CD4-positive, alpha-beta memory T cell (primary cell): ENCODE measurements around the gene MLLT6. TPM values are rescaled to one million over a fixed set of nuclear protein-coding genes. Genes with fewer than 3 reads are reported as not detected.
A peak's percentile ranks its signal among the peaks of the same experiment; 100 is the strongest.

ENCODE experiments used
- CTCF ChIA-PET: fragments of 350-600 bp; sonication (Branson Sonifier 250); formaldehyde crosslinking; loops from one replicate; lab custom pipeline; 2021; ENCODE audit warnings: inconsistent platforms; ENCODE audit not compliant: partially characterized antibody; lab: Charles Lee
- POLR2A ChIA-PET: fragments of 350-600 bp; sonication (Branson Sonifier 250); formaldehyde crosslinking; loops from one replicate; lab custom pipeline; 2021; ENCODE audit not compliant: partially characterized antibody; lab: Charles Lee
- DNase-seq, 5 donors: peaks; one replicate each; pipeline versions ENCODE4 v3.0.0 to v3.0.0-alpha.2; 2020 to 2022; ENCODE audit warnings: mixed read lengths in 1 of 5
- H3K27ac ChIP-seq: one replicate; pipeline ENCODE4 v1.7.0; 2013; ENCODE audit warnings: low read depth, low read length
- H3K27me3 ChIP-seq: 2 replicates; pipeline ENCODE4 v1.7.0; 2013; ENCODE audit warnings: mild to moderate bottlenecking, low read length, moderate library complexity; ENCODE audit not compliant: insufficient read depth
- H3K36me3 ChIP-seq: 2 replicates; pipeline ENCODE4 v1.7.0; 2013; ENCODE audit warnings: mild to moderate bottlenecking, low read length, moderate library complexity; ENCODE audit not compliant: insufficient read depth
- H3K4me1 ChIP-seq: 2 replicates; pipeline ENCODE4 v1.7.0; 2013; ENCODE audit warnings: mild to moderate bottlenecking, low read length, moderate library complexity; ENCODE audit not compliant: insufficient read depth
- H3K4me3 ChIP-seq, 2 donors: one replicate each; pipeline ENCODE4 v1.7.0; 2013; ENCODE audit warnings: low read length in 2 of 2, mild to moderate bottlenecking in 1 of 2
- H3K9me3 ChIP-seq, 2 donors: one replicate each; pipeline ENCODE4 v1.7.0; 2013; ENCODE audit warnings: low read length in 2 of 2, control low read depth in 1 of 2; ENCODE audit not compliant: control insufficient read depth in 1 of 2
- H3K27ac Mint-ChIP-seq, 7 donors: one replicate each; pipeline ENCODE4 v1.8.0; 2020 to 2021; ENCODE audit warnings: mixed read lengths in 7 of 7, mild to moderate bottlenecking in 6 of 7, inconsistent platforms in 3 of 7, moderate library complexity in 3 of 7
- H3K27me3 Mint-ChIP-seq, 2 donors: one replicate each; pipeline ENCODE4 v1.8.0; 2020 to 2021; ENCODE audit warnings: mixed read lengths in 2 of 2
- H3K36me3 Mint-ChIP-seq, 2 donors: one replicate each; pipeline ENCODE4 v1.8.0; 2020 to 2021; ENCODE audit warnings: mixed read lengths in 2 of 2, inconsistent platforms in 1 of 2, mild to moderate bottlenecking in 1 of 2
- H3K4me1 Mint-ChIP-seq, 4 donors: one replicate each; pipeline ENCODE4 v1.8.0; 2020 to 2021; ENCODE audit warnings: mixed read lengths in 4 of 4, mild to moderate bottlenecking in 1 of 4
- H3K4me3 Mint-ChIP-seq, 8 donors: one replicate each; pipeline ENCODE4 v1.8.0; 2020 to 2021; ENCODE audit warnings: mixed read lengths in 8 of 8, mild to moderate bottlenecking in 7 of 8, moderate library complexity in 6 of 8, inconsistent platforms in 3 of 8
- H3K9me3 Mint-ChIP-seq, 8 donors: one replicate each; pipeline ENCODE4 v1.8.0; 2020 to 2021; ENCODE audit warnings: mixed read lengths in 8 of 8, mild to moderate bottlenecking in 5 of 8, inconsistent platforms in 3 of 8, moderate library complexity in 1 of 8
- intact Hi-C: fragments of 100-400 bp; cut with micrococcal nuclease; formaldehyde crosslinking; loops from one replicate; pipeline ENCODE4 v1.15.1; 2023
- polyA plus RNA-seq, 2 donors: library from polyadenylated mRNA; unstranded; fragments of 300-500 nt; fragmentation: Illumina TruSeq; gene quantifications; one replicate each; pipeline ENCODE4 v1.2.3, GENCODE V29; 2021
- total RNA-seq, 2 experiments: library from RNA; stranded (reverse); gene quantifications; one replicate each; pipeline ENCODE4 v1.2.3, GENCODE V29; 2021

Gene MLLT6
- total and polyA plus RNA-seq, 4 experiments from 2014 or later, result 3.0 to 505 (median 254) TPM

DNA sequence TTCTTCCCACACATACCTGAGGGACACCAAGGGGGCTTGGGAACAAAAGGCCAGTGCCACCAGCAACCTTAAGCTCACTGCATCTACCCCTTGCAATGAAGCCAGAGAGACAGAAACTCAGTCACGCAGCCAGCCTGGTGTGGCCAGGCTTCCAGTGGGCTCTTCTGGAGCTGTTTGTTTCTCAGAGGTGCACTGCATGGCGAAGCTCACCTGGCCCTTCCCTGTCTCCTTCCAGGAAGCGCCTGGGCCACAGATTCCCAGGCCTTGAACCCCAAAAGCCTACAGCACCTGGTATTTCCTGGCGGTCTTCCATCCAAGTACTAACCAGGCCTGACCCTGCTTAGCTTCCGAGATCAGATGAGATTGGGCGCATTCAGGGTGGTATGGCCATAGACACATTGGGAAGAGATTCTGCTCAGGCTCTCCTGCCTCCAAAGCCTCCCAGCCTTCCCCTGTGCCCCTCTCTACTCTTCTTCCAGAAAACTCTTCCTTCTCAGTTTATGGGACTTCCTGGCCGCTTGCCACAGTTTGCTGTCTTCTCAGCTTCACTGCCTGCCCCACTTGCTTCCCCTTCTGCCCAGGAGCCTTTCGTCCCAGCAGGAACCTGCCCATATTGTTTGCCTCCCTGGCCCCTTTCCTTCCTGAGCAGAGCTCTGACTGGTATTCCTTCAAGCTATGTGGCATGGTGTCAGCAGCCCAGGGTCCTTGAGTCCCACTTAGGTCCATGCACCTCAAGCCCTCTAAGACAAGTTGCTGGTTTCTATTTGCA, 26.6 kb downstream of the MLLT6 start:
- no peak for DNase-seq
- ChIA-PET POLR2A (interaction anchor here (0.8 to 15.9 kb wide), 9 partner anchors 9 to 58 kb away, joined by 3 to 588 read pairs (median 6); partner anchors contain the start of genes EPOP, MLLT6 and PSMB3), CTCF (interaction anchor here (0.8 to 8.5 kb wide), 8 partner anchors 15 to 422 kb away, joined by 3 to 198 read pairs (median 4); partner anchors contain the start of genes EPOP and MLLT6)
- Mint-ChIP-seq H3K27ac (peak overlapping the region; percentile 81 to 98 (median 94)), H3K4me1 (peaks cover 39 to 83% (median 66%) of the 10 kb centered on the region in 4 donors), H3K36me3 (peaks cover 0 to 25% of the 10 kb centered on the region in 2 donors), H3K4me3 (peak overlapping the region; percentile 55 to 99 (median 95)), H3K9me3 (peaks cover 0 to 3% (median 0%) of the 10 kb centered on the region in 8 donors), H3K27me3 (no peaks in the 10 kb centered on the region)
- intact Hi-C loops, result no loop called here
- Histone ChIP-seq H3K36me3 (peaks cover 4% of the 10 kb centered on the region), H3K9me3 (no peaks in the 10 kb centered on the region), H3K4me1 (peaks cover 72% of the 10 kb centered on the region), H3K4me3 (no peak overlapping the region), H3K27me3 (no peaks in the 10 kb centered on the region), H3K27ac (peak overlapping the region; percentile 72)

DNA sequence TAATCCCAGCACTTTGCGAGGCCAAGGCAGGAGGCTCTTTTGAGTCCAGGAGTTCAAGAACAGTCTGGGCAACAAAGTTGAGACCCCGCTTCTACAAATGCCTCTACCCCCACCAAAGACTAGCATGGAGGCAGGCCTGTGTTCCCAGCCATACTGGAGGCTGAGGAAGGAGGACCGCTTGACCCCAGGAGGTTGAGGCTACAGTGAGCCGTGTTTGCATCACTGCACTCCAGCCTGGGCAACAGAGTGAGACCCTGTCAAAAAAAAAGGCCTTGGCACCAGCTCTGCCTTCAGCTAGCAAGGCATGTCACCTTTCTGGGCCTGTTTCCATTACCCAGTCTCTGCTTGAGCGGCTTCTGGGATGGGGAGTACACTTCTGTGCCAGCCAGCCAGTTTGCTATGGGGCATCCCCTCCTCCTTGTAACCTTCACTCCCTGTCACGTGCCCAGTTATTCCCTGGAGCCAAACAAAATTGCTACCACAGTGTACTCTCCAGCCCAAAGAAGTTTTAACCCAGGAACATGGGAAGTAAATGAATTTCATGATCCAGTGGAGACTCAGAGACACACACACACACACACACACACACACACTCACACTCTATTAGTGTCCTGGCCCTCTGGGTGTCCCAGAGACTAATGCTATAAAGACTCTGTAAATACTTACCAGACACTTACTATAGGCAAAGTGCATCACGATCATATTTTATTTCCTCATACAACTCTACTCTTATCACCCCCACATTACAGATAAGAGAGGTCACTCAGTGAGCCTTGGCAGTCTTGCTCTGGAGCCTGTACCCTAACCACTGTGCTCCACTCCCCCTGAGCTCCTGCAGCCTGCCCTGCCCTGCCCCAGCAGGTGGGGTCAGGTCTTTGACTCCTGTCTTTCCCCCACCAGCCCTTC, 27.6 kb downstream of the MLLT6 start:
- H3K36me3 Mint-ChIP-seq, result peaks cover 0 to 22% of the 10 kb centered on the region in 2 donors
- peak overlapping the region in 7 of 8 donors; percentile 55 to 97 (median 69) for H3K4me3 Mint-ChIP-seq
- Histone ChIP-seq H3K36me3 (peaks cover 4% of the 10 kb centered on the region), H3K27me3 (no peaks in the 10 kb centered on the region), H3K27ac (peak overlapping the region; percentile 0), H3K9me3 (no peaks in the 10 kb centered on the region), H3K4me3 (no peak overlapping the region), H3K4me1 (peaks cover 63% of the 10 kb centered on the region)
- DNase-seq, result no peak
- H3K27me3 Mint-ChIP-seq, result no peaks in the 10 kb centered on the region
- H3K27ac Mint-ChIP-seq, result peak overlapping the region; percentile 34 to 98 (median 86)
- H3K9me3 Mint-ChIP-seq, result peaks cover 0 to 3% (median 0%) of the 10 kb centered on the region in 8 donors
- H3K4me1 Mint-ChIP-seq, result peaks cover 38 to 73% (median 61%) of the 10 kb centered on the region in 4 donors
- POLR2A ChIA-PET, result interaction anchor here (2.7 to 15.9 kb wide), 2 partner anchors 26 to 56 kb away, joined by 24 to 588 read pairs; partner anchors contain the start of genes EPOP and MLLT6
- intact Hi-C loops, result no loop called here
- CTCF ChIA-PET, result interaction anchor here (1.5 to 8.5 kb wide), 3 partner anchors 26 to 174 kb away, joined by 4 to 198 read pairs (median 9); partner anchors contain the start of gene EPOP

DNA sequence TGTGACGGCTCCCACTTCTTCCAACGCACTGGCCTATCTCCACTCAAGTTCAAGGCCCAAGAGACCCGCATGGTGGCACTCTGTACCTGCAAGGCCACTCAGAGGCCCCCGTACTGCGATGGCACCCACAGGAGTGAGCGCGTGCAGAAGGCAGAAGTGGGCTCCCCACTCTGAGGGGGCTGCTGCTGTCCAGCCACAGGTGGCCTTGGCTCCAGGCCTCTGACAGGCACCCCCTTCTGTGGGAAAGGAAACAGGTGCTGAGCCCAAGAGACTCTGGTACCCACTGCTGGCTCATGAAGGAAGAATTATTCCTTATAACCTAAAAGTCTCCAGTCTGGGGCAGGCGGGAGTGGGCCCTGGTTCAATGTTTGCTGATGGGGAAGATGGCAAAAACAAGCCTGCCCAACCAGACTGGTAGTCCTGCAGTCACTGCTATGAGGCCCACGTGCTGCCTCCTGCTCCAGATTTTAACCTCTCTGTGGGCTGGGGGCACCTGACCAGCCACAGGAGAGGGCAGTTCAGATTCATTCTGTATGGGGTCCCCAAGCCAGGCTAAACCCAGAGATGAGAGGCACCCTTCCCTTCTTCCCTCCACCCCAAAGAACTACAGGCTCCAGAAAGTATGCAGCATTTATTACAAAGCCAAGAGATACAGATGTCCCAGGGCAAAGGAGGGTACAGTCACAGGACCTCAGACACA, 28.4 kb downstream of the MLLT6 start:
- peaks cover 0 to 2% (median 0%) of the 10 kb centered on the region in 8 donors for H3K9me3 Mint-ChIP-seq

DNA sequence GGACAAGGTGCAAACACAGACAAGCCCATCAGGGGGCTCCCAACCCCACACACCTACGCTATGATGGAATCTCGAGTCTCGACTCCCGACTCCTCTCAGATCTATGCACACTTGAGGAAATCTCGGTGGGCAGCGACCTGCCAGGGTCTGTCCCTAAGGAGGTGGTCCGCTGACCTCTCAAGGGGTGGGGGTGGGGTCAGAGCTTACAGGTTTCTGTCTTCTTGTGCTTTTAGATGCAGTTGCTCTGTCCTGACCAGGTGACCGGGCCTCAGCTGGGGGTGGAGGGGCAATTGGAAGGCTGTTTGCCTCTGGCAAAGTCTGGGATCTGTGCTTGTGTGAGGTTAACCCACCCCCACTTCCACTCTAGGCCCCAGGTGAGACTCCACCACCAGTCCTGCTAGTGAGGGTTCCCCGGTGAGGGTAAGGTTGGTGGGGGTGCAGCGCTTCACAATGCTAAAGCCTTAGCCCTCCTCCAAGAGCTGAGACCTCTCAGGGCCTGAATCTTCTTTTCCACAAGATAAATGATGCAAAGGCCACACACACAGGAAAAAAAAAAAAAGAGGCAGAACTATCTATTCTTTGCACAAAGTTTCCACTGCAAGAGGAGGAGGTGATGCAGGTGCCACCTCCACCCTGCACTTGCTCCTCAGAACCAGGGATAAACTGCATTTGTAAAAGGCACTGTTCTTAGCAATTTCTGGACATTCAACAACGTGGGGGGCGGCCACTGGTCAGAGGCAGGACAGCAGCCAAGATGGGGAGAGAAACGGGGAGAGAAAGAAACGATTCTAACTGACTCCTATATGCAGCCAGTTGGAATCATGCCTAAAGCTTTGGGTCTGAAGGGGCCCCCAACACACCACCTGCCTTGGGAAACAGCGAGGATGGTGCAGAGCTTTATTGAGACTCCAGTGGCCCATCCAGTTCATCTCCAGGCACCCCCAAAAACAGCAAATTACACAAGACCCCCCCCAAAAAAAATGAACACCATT, 29.2 kb downstream of the MLLT6 start:
- H3K4me1 Mint-ChIP-seq, result peaks cover 22 to 57% (median 45%) of the 10 kb centered on the region in 4 donors

More for the DNA sequence above, 28.4 kb downstream of the MLLT6 start:
- H3K27me3 ChIP-seq, result no peaks in the 10 kb centered on the region
- ChIA-PET CTCF (interaction anchor here (0.6 to 8.5 kb wide), 8 partner anchors 12 to 175 kb away, joined by 3 to 198 read pairs (median 19); partner anchors contain the start of genes EPOP and MLLT6), POLR2A (interaction anchor here (2.4 to 15.9 kb wide), 4 partner anchors 26 to 57 kb away, joined by 7 to 588 read pairs (median 32); partner anchors contain the start of genes EPOP and MLLT6)
- H3K4me1 ChIP-seq, result peaks cover 55% of the 10 kb centered on the region
- H3K9me3 ChIP-seq, result no peaks in the 10 kb centered on the region
- H3K36me3 Mint-ChIP-seq, result peaks cover 0 to 14% of the 10 kb centered on the region in 2 donors
- no peak overlapping the region for H3K27ac ChIP-seq
- H3K4me3 ChIP-seq, result no peak overlapping the region
- H3K27ac Mint-ChIP-seq, result peak overlapping the region in 6 of 7 donors; percentile 5 to 98 (median 68)
- H3K27me3 Mint-ChIP-seq, result no peaks in the 10 kb centered on the region
- intact Hi-C loops, result no loop called here
- peaks cover 30 to 65% (median 53%) of the 10 kb centered on the region in 4 donors for H3K4me1 Mint-ChIP-seq
- peaks cover 4% of the 10 kb centered on the region for H3K36me3 ChIP-seq
- no peak for DNase-seq
- peak overlapping the region in 2 of 8 donors; percentile 20 to 49 for H3K4me3 Mint-ChIP-seq

DNA sequence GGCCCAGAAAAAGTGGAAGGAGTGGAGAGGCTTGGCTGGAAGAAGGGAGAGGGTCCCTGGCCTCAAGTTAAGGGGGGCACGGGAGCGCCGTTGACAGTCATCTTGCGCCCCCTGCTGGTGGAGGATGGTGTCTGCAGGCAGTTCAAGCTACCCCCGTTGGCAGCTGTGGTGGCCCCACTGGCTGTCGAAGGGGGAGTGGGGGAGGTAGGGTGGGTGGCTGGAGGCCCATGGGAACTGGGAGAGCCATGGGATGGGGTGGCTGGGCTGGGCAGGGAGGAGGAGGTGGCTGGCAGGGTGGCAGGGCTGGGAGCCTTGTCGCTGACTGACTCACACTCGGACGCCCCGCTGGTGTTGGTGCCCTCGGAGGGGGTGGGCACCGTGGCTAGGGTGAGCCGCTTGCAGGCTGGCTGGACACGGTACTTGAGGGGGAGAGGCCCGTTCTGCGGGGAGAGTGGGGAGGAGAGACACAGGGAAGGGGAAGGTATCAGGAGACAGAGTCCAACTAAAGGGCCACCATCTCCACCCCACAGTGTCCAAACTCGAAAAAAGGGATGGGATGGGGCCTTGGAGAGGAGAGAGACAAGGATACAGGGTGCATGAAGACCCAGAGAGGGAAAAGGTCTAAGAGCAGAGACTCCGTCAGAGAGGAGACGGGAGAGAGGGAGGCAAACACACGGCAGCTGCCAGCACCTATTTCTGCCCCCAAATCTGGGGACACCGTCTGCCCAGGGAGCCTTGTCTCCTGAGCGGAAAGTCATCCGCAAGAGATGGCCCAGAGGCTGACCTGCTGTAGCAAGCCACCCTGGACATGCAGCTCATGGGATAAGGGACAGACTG, 30.3 kb downstream of the MLLT6 start:
- CTCF ChIA-PET, result interaction anchor here (0.6 to 8.5 kb wide), 25 partner anchors 10 to 299 kb away, joined by 3 to 198 read pairs (median 8); partner anchors contain the start of genes EPOP, MLLT6 and PSMB3
- Mint-ChIP-seq H3K9me3 (peaks cover 0 to 2% (median 0%) of the 10 kb centered on the region in 8 donors), H3K27ac (peak overlapping the region in 2 of 7 donors; percentile 41 to 64), H3K36me3 (peaks cover 0 to 14% of the 10 kb centered on the region in 2 donors), H3K4me3 (no peak overlapping the region), H3K27me3 (peaks cover 0 to 2% of the 10 kb centered on the region in 2 donors), H3K4me1 (peaks cover 19 to 51% (median 41%) of the 10 kb centered on the region in 4 donors)
- peak; percentile 57 to 66 (median 61) for DNase-seq
- Histone ChIP-seq H3K27ac (no peak overlapping the region), H3K4me3 (no peak overlapping the region), H3K4me1 (peaks cover 40% of the 10 kb centered on the region), H3K9me3 (no peaks in the 10 kb centered on the region), H3K27me3 (no peaks in the 10 kb centered on the region), H3K36me3 (peaks cover 4% of the 10 kb centered on the region)
- intact Hi-C loops, result loop anchor here (1.0 kb wide), 2 partner anchors 58 to 177 kb away; no protein-coding TSS in a partner anchor
- POLR2A ChIA-PET, result interaction anchor here (0.9 to 3.6 kb wide), 8 partner anchors 15 to 176 kb away, joined by 3 to 38 read pairs (median 7); partner anchors contain the start of genes EPOP, MLLT6 and PSMB3

More for the DNA sequence above, 29.2 kb downstream of the MLLT6 start:
- H3K9me3 ChIP-seq, result no peaks in the 10 kb centered on the region
- H3K36me3 ChIP-seq, result peaks cover 4% of the 10 kb centered on the region
- DNase-seq, result no peak
- no peak overlapping the region for H3K4me3 ChIP-seq
- ChIA-PET POLR2A (interaction anchor here (0.6 to 3.6 kb wide), 8 partner anchors 18 to 175 kb away, joined by 3 to 38 read pairs (median 7); partner anchors contain the start of genes EPOP, MLLT6 and PSMB3), CTCF (interaction anchor here (0.6 to 8.5 kb wide), 21 partner anchors 11 to 301 kb away, joined by 3 to 198 read pairs (median 8); partner anchors contain the start of genes EPOP, MLLT6 and PSMB3)
- Mint-ChIP-seq H3K27ac (peak overlapping the region; percentile 5 to 98 (median 53)), H3K27me3 (no peaks in the 10 kb centered on the region), H3K9me3 (peaks cover 0 to 2% (median 0%) of the 10 kb centered on the region in 8 donors), H3K4me3 (peak overlapping the region in 1 of 8 donors; percentile 5), H3K36me3 (peaks cover 0 to 14% of the 10 kb centered on the region in 2 donors)
- H3K4me1 ChIP-seq, result peaks cover 46% of the 10 kb centered on the region
- no peak overlapping the region for H3K27ac ChIP-seq
- no peaks in the 10 kb centered on the region for H3K27me3 ChIP-seq
- intact Hi-C loops, result no loop called here
